ENCODE results near the gene IFNGR1. TPM values are rescaled to one million over a fixed set of nuclear protein-coding genes. Genes with fewer than 3 reads are reported as not detected.

IFNGR1 gene
- total and polyA plus RNA-seq, 10 of the 15 experiments (the other 5 are each of a cell fraction or from before 2014, with no cell fraction given): 89.0 to 296 (median 138) TPM

DNA sequence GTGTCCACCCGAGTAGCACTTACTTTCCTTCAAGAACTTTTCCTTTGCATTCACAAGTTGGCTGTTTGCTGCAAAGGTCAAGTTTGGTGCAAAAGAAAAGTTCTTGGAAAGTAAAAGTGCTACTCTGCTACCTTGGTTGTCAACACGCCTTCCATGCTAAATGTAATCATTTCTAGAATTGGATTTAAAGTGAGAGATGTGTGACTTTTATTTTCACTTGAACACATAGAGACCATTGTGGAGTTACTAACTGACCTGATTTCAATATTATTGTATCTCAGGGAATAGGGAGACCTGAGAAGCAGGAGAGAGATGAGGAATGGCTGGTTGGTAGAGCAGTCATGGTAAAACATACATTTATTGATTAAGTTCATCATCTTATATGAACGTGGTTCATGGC lies 49.7 kb upstream of the IFNGR1 start:
- intact Hi-C loops (cut with micrococcal nuclease; ENCODE audit: unreplicated experiment) (loop anchor here (10.0 kb wide), 1 partner anchor 656 kb away; no protein-coding TSS in a partner anchor), in situ Hi-C loops (cut with MboI) (loop anchor here (5.0 kb wide), 2 partner anchors 177 to 363 kb away; no protein-coding TSS in a partner anchor)
- ChIA-PET POLR2A (interaction anchor here (1.1 kb wide), 1 partner anchor 41 kb away, joined by 3 read pairs; no protein-coding TSS in a partner anchor), SMC1A (ENCODE audit: uncharacterized antibody, unreplicated experiment) (interaction anchor here (0.8 to 3.5 kb wide), 18 partner anchors 8 to 363 kb away, joined by 3 to 23 read pairs (median 4); no protein-coding TSS in a partner anchor), CTCF (interaction anchor here (0.9 to 3.5 kb wide), 8 partner anchors 10 to 192 kb away, joined by 3 to 17 read pairs (median 4); no protein-coding TSS in a partner anchor), RAD21 (ENCODE audit: unreplicated experiment) (interaction anchor here (1.0 to 5.5 kb wide), 8 partner anchors 11 to 172 kb away, joined by 3 to 52 read pairs (median 4); no protein-coding TSS in a partner anchor)
- H3K27me3 ChIP-seq (replicated peaks in 1 of 2; ENCODE audit: control insufficient read depth in 2 of 2, insufficient read depth in 2 of 2, low read length in 1 of 2): no peaks in the 10 kb centered on the region
- TF ChIP-seq ZNF217 (IDR thresholded peaks at IDR 0.05): no peak
- peak; percentile 29; the same call in 1 of the 2 replicates for TF ChIP-seq JUNB (IDR thresholded peaks at IDR 0.05)
- no peaks in the 10 kb centered on the region for H3K79me2 ChIP-seq (ENCODE audit: control insufficient read depth, insufficient read depth, low read length)
- 87% methylated on average over 3 of the region's 3 CpGs for WGBS (ENCODE audit: insufficient coverage, insufficient replicate concordance, low lambda C conversion rate, missing lambda C conversion rate)
- no peak overlapping the region for H3K27ac ChIP-seq (ENCODE audit: control insufficient read depth, insufficient read depth)
- H3K9me3 ChIP-seq (replicated peaks; ENCODE audit: control insufficient read depth, insufficient read depth, low read length): no peaks in the 10 kb centered on the region; the same call in 2 of the 3 replicates
- H3K36me3 ChIP-seq (ENCODE audit: control insufficient read depth in 2 of 2, insufficient read depth in 2 of 2, low read length in 1 of 2): no peaks in the 10 kb centered on the region
- no peak overlapping the region for H2AFZ ChIP-seq (ENCODE audit: control insufficient read depth, low read depth, low read length)
- DNase-seq (ENCODE audit: low read depth, low spot score) (no peak), FAIRE-seq (no peak), ATAC-seq (peak; percentile 16; the same call in 1 of the 3 replicates)
- H4K20me1 ChIP-seq (ENCODE audit: control insufficient read depth, insufficient read depth): no peaks in the 10 kb centered on the region
- peaks cover 3% of the 10 kb centered on the region for H3K4me1 ChIP-seq (ENCODE audit: control insufficient read depth, insufficient read depth, low read length)
- H3K4me2 ChIP-seq (ENCODE audit: control insufficient read depth, insufficient read depth): no peak overlapping the region
- no peak overlapping the region for H3K9ac ChIP-seq (ENCODE audit: control insufficient read depth, insufficient read depth, low read length)
- no TSS peak for BruUV-seq (replicated peaks)
- no peak overlapping the region for H3K4me3 ChIP-seq

DNA sequence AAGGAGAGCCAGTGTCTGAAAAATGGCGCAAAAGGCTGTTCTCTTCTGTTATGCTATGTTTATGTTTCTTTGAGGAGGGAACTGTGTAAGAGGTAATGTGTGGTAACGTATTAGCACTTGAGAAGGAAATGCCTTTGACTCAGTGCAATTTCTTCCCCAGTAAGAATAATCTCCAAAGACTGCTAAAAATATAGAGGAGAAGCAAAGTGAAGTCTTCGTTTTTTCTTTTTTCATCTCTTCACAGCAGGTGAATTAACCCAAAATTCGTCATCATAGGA lies 47.1 kb upstream of the IFNGR1 start:
- in situ Hi-C loops (cut with MboI): loop anchor here (5.0 kb wide), 2 partner anchors 174 to 366 kb away; no protein-coding TSS in a partner anchor
- ChIA-PET RAD21 (ENCODE audit: unreplicated experiment) (no interaction called here), CTCF (no interaction called here), POLR2A (no interaction called here), SMC1A (ENCODE audit: uncharacterized antibody, unreplicated experiment) (no interaction called here)
- intact Hi-C loops (cut with micrococcal nuclease; ENCODE audit: unreplicated experiment): loop anchor here (10.0 kb wide), 1 partner anchor 659 kb away; no protein-coding TSS in a partner anchor
- H3K9ac ChIP-seq (ENCODE audit: control insufficient read depth, insufficient read depth, low read length): no peak overlapping the region
- WGBS (ENCODE audit: insufficient coverage, insufficient replicate concordance, low lambda C conversion rate, missing lambda C conversion rate): 77% methylated on average over 4 of the region's 4 CpGs
- BruUV-seq (replicated peaks): no TSS peak
- H2AFZ ChIP-seq (ENCODE audit: control insufficient read depth, low read depth, low read length): no peak overlapping the region
- no peak overlapping the region for H3K27ac ChIP-seq (ENCODE audit: control insufficient read depth, insufficient read depth)
- no peak for DNase-seq (ENCODE audit: low read depth, low spot score)
- no peak for ATAC-seq
- peaks cover 10% of the 10 kb centered on the region for H3K4me1 ChIP-seq (ENCODE audit: control insufficient read depth, insufficient read depth, low read length)
- H3K4me3 ChIP-seq: no peak overlapping the region
- H3K79me2 ChIP-seq (ENCODE audit: control insufficient read depth, insufficient read depth, low read length): no peaks in the 10 kb centered on the region
- H3K27me3 ChIP-seq (replicated peaks in 1 of 2; ENCODE audit: control insufficient read depth in 2 of 2, insufficient read depth in 2 of 2, low read length in 1 of 2): no peaks in the 10 kb centered on the region
- H4K20me1 ChIP-seq (ENCODE audit: control insufficient read depth, insufficient read depth): no peaks in the 10 kb centered on the region
- no peak overlapping the region for H3K4me2 ChIP-seq (ENCODE audit: control insufficient read depth, insufficient read depth)
- no peaks in the 10 kb centered on the region; the same call in 2 of the 3 replicates for H3K9me3 ChIP-seq (replicated peaks; ENCODE audit: control insufficient read depth, insufficient read depth, low read length)
- no peak for FAIRE-seq
- H3K36me3 ChIP-seq (ENCODE audit: control insufficient read depth in 2 of 2, insufficient read depth in 2 of 2, low read length in 1 of 2): no peaks in the 10 kb centered on the region
- TF ChIP-seq, protein P1, sequence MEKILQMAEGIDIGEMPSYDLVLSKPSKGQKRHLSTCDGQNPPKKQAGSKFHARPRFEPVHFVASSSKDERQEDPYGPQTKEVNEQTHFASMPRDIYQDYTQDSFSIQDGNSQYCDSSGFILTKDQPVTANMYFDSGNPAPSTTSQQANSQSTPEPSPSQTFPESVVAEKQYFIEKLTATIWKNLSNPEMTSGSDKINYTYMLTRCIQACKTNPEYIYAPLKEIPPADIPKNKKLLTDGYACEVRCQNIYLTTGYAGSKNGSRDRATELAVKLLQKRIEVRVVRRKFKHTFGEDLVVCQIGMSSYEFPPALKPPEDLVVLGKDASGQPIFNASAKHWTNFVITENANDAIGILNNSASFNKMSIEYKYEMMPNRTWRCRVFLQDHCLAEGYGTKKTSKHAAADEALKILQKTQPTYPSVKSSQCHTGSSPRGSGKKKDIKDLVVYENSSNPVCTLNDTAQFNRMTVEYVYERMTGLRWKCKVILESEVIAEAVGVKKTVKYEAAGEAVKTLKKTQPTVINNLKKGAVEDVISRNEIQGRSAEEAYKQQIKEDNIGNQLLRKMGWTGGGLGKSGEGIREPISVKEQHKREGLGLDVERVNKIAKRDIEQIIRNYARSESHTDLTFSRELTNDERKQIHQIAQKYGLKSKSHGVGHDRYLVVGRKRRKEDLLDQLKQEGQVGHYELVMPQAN (conservative IDR thresholded peaks at IDR 0.05): no peak
- no peak for TF ChIP-seq PML (IDR thresholded peaks at IDR 0.05; ENCODE audit: low read length)
- TF ChIP-seq, protein P2, sequence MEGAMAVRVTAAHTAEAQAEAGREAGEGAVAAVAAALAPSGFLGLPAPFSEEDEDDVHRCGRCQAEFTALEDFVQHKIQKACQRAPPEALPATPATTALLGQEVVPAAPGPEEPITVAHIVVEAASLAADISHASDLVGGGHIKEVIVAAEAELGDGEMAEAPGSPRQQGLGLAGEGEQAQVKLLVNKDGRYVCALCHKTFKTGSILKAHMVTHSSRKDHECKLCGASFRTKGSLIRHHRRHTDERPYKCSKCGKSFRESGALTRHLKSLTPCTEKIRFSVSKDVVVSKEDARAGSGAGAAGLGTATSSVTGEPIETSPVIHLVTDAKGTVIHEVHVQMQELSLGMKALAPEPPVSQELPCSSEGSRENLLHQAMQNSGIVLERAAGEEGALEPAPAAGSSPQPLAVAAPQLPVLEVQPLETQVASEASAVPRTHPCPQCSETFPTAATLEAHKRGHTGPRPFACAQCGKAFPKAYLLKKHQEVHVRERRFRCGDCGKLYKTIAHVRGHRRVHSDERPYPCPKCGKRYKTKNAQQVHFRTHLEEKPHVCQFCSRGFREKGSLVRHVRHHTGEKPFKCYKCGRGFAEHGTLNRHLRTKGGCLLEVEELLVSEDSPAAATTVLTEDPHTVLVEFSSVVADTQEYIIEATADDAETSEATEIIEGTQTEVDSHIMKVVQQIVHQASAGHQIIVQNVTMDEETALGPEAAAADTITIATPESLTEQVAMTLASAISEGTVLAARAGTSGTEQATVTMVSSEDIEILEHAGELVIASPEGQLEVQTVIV (IDR thresholded peaks at IDR 0.05; ENCODE audit: borderline replicate concordance, partially characterized antibody): no peak
- TF ChIP-seq TCF7 (IDR thresholded peaks at IDR 0.05; ENCODE audit: borderline replicate concordance): no peak
- TF ChIP-seq, protein P3, sequence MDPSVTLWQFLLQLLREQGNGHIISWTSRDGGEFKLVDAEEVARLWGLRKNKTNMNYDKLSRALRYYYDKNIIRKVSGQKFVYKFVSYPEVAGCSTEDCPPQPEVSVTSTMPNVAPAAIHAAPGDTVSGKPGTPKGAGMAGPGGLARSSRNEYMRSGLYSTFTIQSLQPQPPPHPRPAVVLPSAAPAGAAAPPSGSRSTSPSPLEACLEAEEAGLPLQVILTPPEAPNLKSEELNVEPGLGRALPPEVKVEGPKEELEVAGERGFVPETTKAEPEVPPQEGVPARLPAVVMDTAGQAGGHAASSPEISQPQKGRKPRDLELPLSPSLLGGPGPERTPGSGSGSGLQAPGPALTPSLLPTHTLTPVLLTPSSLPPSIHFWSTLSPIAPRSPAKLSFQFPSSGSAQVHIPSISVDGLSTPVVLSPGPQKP (IDR thresholded peaks at IDR 0.05; ENCODE audit: low read depth, low read length): no peak
- no peak for TF ChIP-seq POU2F2 (IDR thresholded peaks at IDR 0.05; ENCODE audit: borderline replicate concordance, low read depth, low read length)
- no peak for TF ChIP-seq FOS (IDR thresholded peaks at IDR 0.05; ENCODE audit: borderline replicate concordance, extremely low read depth, insufficient read length)
- TF ChIP-seq WRNIP1 (IDR thresholded peaks at IDR 0.05; ENCODE audit: borderline replicate concordance, low read depth, low read length): no peak
- no peak for TF ChIP-seq SPI1 (IDR thresholded peaks at IDR 0.05; ENCODE audit: borderline replicate concordance, insufficient read depth, low read depth, low read length)
- TF ChIP-seq HCFC1 (IDR thresholded peaks at IDR 0.05; ENCODE audit: low read length): no peak

Data from GM12878 (cell line).